ENCODE results near the gene SH3RF3.

GRCh38 chr2:109507217-109507616 is 378.2 kb downstream of the SH3RF3 start:
- TF ChIP-seq GATA3 (IDR thresholded peaks at IDR 0.05; ENCODE audit: low read depth, low read length) (no peak), GATA2 (IDR thresholded peaks at IDR 0.05; ENCODE audit: low read depth, low read length) (no peak)
